ENCODE data around the gene MRPL20. TPM values are rescaled to one million over a fixed set of nuclear protein-coding genes. Genes with fewer than 3 reads are reported as not detected.

MRPL20 gene
- total and polyA plus RNA-seq, 2 donors (not counting 3 experiments of a cell fraction or from before 2014, with no cell fraction given) = 134 to 152 TPM

DNA sequence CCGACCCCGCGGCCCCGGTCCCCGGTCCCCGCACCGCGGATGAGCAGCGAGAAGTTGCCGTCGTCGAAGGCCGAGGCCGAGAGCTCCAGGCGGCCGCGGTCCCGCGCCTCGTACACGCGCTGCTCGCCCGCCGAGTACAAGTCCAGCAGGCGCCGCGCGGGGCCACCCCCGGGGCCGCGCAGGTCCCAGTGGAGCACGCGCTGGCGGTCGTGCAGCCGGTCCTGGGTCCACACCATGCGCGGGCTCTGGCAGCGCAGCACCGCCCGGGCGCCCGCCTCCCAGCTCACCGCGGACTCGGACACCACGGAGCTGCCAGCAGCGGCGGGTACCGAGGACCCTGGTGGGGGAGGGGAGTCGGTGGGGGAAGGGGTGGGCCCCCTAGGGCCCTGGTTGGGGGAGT is 51.7 kb downstream of the MRPL20 start:
- TF ChIP-seq, protein P1, sequence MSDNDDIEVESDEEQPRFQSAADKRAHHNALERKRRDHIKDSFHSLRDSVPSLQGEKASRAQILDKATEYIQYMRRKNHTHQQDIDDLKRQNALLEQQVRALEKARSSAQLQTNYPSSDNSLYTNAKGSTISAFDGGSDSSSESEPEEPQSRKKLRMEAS (IDR thresholded peaks at IDR 0.05; ENCODE audit: insufficient read depth, insufficient read length) = no peak
- peak; percentile 14 for TF ChIP-seq POLR2AphosphoS5 (IDR thresholded peaks at IDR 0.05; ENCODE audit: insufficient read depth, low read depth, low read length)
- no peak for DNase-seq (ENCODE audit: low read depth, low spot score)
- Histone ChIP-seq H3K9ac (replicated peaks; ENCODE audit: extremely low read depth, insufficient read depth, low read length) (no peak overlapping the region), H3K27ac (ENCODE audit: insufficient read depth, low read depth, low read length) (no peak overlapping the region), H3K4me3 (replicated peaks in 1 of 3; ENCODE audit: insufficient read depth in 1 of 3, low read depth in 1 of 3, low read length in 3 of 3) (no peak overlapping the region), H3K9me1 (replicated peaks; ENCODE audit: control insufficient read depth, extremely low read depth, insufficient read depth, low read length) (no peaks in the 10 kb centered on the region), H3K27me3 (ENCODE audit: control insufficient read depth in 2 of 2, insufficient read depth in 2 of 2, low read length in 2 of 2) (peaks cover 11 to 23% of the 10 kb centered on the region in 2 experiments), H4K20me1 (replicated peaks; ENCODE audit: control insufficient read depth, extremely low read depth, insufficient read depth, low read length) (no peaks in the 10 kb centered on the region), H3K9me3 (replicated peaks; ENCODE audit: control insufficient read depth, insufficient read depth, low read length) (no peaks in the 10 kb centered on the region), H3K79me2 (ENCODE audit: control insufficient read depth, insufficient read depth, low read length) (no peaks in the 10 kb centered on the region), H3K4me2 (ENCODE audit: insufficient read depth, low read length) (no peak overlapping the region), H3K4me1 (ENCODE audit: control insufficient read depth, extremely low read depth, insufficient read depth, low read length) (no peaks in the 10 kb centered on the region), H2AFZ (ENCODE audit: low read depth, low read length) (no peak overlapping the region), H3K36me3 (ENCODE audit: control insufficient read depth in 2 of 2, extremely low read depth in 1 of 2, insufficient read depth in 2 of 2, low read length in 2 of 2) (no peaks in the 10 kb centered on the region)
- no TSS peak for BruUV-seq (replicated peaks)
- ChIA-PET POLR2A (interaction anchor here (0.6 to 0.7 kb wide), 2 partner anchors 10 to 13 kb away, joined by 3 to 7 read pairs; no protein-coding TSS in a partner anchor), CTCF (interaction anchor here (0.7 to 1.2 kb wide), 2 partner anchors 17 to 20 kb away, joined by 3 to 9 read pairs; partner anchors contain the start of gene AURKAIP1)
- dilution Hi-C loops (cut with MboI; ENCODE audit: extremely low pct_ligation_motif_present, low sequenced_read_pairs) = no loop called here
- intact Hi-C loops (cut with micrococcal nuclease) = no loop called here
- no peak for FAIRE-seq

DNA sequence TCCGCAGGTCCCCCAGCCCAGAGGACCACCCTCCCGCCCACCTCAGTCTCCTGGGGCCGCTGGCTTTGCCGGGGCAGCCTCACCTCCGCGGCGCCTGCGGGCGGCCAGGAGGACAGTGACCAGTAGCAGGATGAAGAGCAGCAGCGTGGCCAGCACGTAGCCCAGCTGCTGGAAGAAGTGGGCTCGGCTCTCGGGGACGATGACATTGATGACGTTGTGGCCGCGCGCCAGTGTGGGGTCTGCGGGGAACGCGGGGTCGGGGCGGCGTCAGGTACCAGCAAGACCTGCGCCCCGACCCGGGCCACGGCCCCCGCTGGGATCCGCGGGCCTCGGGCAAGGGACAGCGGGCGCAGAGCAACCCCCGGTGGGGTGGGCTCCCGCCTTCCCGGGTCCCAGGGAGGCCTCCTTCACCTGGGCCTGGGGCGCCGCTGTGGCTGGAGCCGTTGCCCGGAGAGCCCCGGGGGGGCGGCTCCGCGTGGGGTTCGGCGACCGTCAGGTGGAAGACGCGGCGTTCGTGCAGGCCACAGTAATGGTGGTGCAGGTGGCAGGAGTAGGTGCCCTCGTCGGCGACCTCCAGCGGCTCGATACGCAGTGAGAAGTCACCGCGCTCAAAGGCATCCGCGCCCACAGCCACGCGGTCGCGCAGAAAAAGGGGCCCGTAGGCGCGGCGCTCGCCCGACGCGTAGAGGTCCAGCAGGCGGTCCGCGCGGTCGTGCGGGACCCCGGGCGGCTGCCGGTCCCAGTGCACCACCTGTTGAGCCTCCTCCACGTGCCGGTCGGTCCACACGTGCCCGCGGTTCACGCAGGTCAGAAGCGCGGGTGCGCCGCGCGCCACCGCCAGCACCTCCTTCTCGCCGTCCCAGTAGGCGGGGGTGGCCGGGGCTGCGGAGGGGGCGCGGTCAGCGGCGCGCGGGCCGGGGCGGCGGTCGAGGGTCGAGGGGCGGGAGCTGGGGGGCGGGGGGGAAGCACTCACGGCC is 52.5 kb downstream of the MRPL20 start:
- Histone ChIP-seq H3K79me2 (ENCODE audit: control insufficient read depth, insufficient read depth, low read length) (no peaks in the 10 kb centered on the region), H3K4me1 (ENCODE audit: control insufficient read depth, extremely low read depth, insufficient read depth, low read length) (no peaks in the 10 kb centered on the region), H3K9me1 (replicated peaks; ENCODE audit: control insufficient read depth, extremely low read depth, insufficient read depth, low read length) (no peaks in the 10 kb centered on the region), H3K4me3 (replicated peaks in 1 of 3; ENCODE audit: insufficient read depth in 1 of 3, low read depth in 1 of 3, low read length in 3 of 3) (no peak overlapping the region), H3K9me3 (replicated peaks; ENCODE audit: control insufficient read depth, insufficient read depth, low read length) (no peaks in the 10 kb centered on the region), H3K27ac (ENCODE audit: insufficient read depth, low read depth, low read length) (no peak overlapping the region), H2AFZ (ENCODE audit: low read depth, low read length) (no peak overlapping the region), H3K27me3 (ENCODE audit: control insufficient read depth in 2 of 2, insufficient read depth in 2 of 2, low read length in 2 of 2) (peaks cover 11 to 23% of the 10 kb centered on the region in 2 experiments), H3K36me3 (ENCODE audit: control insufficient read depth in 2 of 2, extremely low read depth in 1 of 2, insufficient read depth in 2 of 2, low read length in 2 of 2) (no peaks in the 10 kb centered on the region), H3K4me2 (ENCODE audit: insufficient read depth, low read length) (no peak overlapping the region), H4K20me1 (replicated peaks; ENCODE audit: control insufficient read depth, extremely low read depth, insufficient read depth, low read length) (no peaks in the 10 kb centered on the region), H3K9ac (replicated peaks; ENCODE audit: extremely low read depth, insufficient read depth, low read length) (no peak overlapping the region)
- dilution Hi-C loops (cut with MboI; ENCODE audit: extremely low pct_ligation_motif_present, low sequenced_read_pairs) = no loop called here
- TF ChIP-seq MYC (IDR thresholded peaks at IDR 0.05; ENCODE audit: low read depth, low read length) (no peak), EZH2 (IDR thresholded peaks at IDR 0.05; ENCODE audit: borderline replicate concordance, low read depth, low read length, severe bottlenecking) (peak; percentile 94)
- CTCF ChIA-PET = interaction anchor here (0.7 to 1.2 kb wide), 3 partner anchors 17 to 21 kb away, joined by 3 to 9 read pairs (median 3); partner anchors contain the start of gene AURKAIP1
- BruUV-seq (replicated peaks) = no TSS peak
- intact Hi-C loops (cut with micrococcal nuclease) = no loop called here
- DNase-seq (ENCODE audit: low read depth, low spot score) = no peak
- no peak for FAIRE-seq
- POLR2A ChIA-PET = interaction anchor here (0.7 kb wide), 1 partner anchor 11 kb away, joined by 3 read pairs; no protein-coding TSS in a partner anchor
